Activated CD4-positive, alpha-beta T cell treated with anti-CD3 and anti-CD28 coated beads, Interleukin-2, amount 50 U/mL, for 4 hours (primary cell): Measurements from ENCODE around the gene PRKAG1.

Experiments
- DNase-seq, 2 experiments: peaks; one replicate each; pipeline ENCODE4 v3.0.0-alpha.2; 2020

Gene PRKAG1

GRCh38 chr12:48961331-48961730 is 57.2 kb downstream of the PRKAG1 start:
- no peak for DNase-seq

- no peak for DNase-seq
These were observed 57.7 kb downstream of the PRKAG1 start for GRCh38 chr12:48960834-48961233.

GRCh38 chr12:48958049-48958388 is 60.6 kb downstream of the PRKAG1 start:
- no peak for DNase-seq

GRCh38 chr12:48957141-48958048 is 61.2 kb downstream of the PRKAG1 start, which contains the start of gene ARF3:
Gene ARF3, minus strand, starts transcription at chr12:48957487. Its CDS starts 16,392 bp downstream, at chr12:48941095.
- peak; percentile 88 to 91 for DNase-seq

- no peak for DNase-seq
These were observed 62.1 kb downstream of the PRKAG1 start for GRCh38 chr12:48956279-48957140.

- no peak for DNase-seq
These were observed 63.6 kb downstream of the PRKAG1 start for GRCh38 chr12:48954841-48955501.

GRCh38 chr12:48954061-48954460 is 64.5 kb downstream of the PRKAG1 start:
- DNase-seq = no peak

GRCh38 chr12:48952691-48953090 is 65.9 kb downstream of the PRKAG1 start:
- no peak for DNase-seq
